EL (cell line): ENCODE measurements around the gene SPRR3.

Source experiments
- DNase-seq: peaks from one replicate; pipeline ENCODE4 v3.0.0-alpha.2; 2016

The SPRR3 gene

GRCh38 chr1:153001382-153001781 is at the start of gene SPRR3:
SPRR3 (plus strand) TSS chr1:153001749; CDS start chr1:153003021, 1,272 bp downstream.
- DNase-seq: no peak

GRCh38 chr1:152953761-152954160 is 47.8 kb upstream of the SPRR3 start:
- DNase-seq: no peak

GRCh38 chr1:152954436-152954835 is 47.1 kb upstream of the SPRR3 start:
- DNase-seq: no peak

DNA sequence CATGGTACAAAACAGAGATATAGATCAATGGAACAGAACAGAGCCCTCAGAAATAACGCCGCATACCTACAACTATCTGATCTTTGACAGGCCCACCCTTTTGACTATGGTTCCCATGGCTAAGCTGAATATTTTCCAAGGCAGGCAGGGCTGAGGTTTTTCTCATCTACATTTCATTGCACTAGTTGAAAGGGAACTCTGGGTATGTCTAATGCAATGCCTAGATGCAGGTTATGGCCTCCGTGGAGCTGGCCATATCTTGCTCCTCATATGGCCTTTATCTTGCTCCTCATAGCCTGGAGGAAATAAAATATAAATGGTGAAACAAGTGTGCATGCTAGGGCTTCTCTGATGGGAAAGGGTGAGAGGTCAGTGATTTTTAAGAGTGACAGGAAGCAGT is 44.0 kb upstream of the SPRR3 start:
- no peak for DNase-seq

DNA sequence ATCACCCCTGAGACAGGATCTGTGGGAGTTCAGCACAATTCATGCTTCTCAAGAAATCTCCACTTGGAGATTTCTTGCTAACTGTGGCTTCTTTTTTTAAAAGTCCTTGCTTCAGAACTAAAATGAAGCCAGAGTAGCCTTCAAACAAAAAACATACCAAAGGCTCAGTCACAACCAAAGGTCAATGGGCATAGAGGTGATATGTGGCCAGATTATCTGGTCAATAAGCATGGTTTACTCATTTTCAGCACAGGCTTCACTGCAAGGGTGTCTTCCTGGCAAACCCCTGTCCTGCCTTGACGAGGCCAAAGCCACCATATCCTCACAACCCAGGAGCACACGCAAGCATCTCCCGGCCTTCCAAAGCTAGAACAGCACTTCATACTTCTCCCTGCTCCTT is 42.3 kb upstream of the SPRR3 start:
- DNase-seq: no peak

DNA sequence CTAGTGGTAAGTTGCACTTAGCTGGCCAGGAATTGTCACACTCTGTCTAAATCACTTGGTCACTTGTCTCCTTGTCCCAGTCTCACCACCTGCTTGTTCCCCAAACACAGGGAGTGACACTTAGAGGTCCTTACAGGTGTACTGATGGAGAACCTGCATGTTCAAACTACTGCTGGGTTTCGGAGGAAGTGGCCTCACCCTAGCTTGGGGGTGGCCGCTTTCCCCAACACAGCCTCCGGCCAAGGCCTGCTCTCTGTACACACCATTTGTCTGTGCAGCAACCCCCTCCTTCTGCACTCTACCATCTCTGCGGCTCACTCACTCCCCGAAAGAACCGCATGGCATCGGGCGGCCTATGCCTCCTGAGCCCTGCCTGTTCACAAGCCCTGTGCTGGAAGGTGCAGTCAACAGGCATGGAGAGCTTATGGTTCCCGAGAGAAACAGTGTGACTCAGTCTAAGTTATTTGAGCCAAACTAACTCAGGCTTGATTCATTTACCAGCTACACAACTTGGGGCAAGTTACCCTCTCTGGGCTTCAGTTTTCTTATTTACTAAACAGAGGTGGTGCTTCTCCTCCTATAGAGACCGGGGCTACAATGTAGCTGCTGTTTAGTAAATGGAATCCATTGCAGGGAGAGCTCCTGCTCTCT is 41.6 kb upstream of the SPRR3 start:
- no peak for DNase-seq

- no peak for DNase-seq
Measured at GRCh38 chr1:152960452-152961044, 41.0 kb upstream of the SPRR3 start.

- DNase-seq: no peak
Measured at GRCh38 chr1:152961226-152961891, 40.2 kb upstream of the SPRR3 start.

GRCh38 chr1:152962876-152963415 is 38.6 kb upstream of the SPRR3 start:
- no peak for DNase-seq

- DNase-seq: no peak
Measured at GRCh38 chr1:152964536-152964935, 37.0 kb upstream of the SPRR3 start.

GRCh38 chr1:152965853-152966252 is 35.7 kb upstream of the SPRR3 start:
- no peak for DNase-seq

DNA sequence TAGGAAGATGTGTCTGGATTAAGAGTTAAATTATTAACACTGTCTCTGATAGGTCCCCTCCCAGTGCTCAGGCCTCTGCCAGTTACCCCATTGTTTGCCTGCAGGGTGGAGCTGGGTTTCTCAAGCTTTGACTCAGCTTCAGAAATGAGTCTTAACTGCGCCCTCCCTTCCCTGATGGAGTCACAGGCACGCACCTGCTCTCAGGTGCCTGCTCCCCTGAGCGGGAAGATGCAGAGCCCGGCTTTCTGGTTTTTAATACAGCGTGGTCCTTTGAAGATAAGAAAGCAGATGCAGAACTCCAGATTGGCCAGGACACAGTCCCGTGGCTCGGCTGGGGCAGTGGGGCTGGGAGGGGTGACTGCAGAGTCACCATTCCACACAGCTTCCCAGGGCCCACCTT is 34.3 kb upstream of the SPRR3 start:
- DNase-seq: no peak

DNA sequence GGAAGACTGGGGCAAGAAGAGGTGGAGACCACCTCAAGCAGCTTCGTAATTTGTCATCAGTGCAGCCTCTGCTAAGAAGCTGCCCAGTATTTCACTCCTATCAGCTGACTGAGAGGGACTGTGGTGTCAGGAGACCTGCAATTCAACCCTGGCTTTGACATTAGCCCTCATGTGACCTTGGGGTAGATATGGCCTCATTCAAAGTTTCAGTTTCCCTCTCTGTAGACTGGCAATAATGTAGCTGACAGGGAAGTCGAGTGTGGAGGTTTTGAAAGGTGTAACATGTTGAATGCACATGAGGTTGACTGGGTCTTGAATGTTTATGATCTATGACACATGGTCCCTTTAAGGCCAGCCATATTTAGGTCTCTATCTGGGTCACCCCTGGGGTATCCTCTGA is 33.3 kb upstream of the SPRR3 start:
- no peak for DNase-seq

DNA sequence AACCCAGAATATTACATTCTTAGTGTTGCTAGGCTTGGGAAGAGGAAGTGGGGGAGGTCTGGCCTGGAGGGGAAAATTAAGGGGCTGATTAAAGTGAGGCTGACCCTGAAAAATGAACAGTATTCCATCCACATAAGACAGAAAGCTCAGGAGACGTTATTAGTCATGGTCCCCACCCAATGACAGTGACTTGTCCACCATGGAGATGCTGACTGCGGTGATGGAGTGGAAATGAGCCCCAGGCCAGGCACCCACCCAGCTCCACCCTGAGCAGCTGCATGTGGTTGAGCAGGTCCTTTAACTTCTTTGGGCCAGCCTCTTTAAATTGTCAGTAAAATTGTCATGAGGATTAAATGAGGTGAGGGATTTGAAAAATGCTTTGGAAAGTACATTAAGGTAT is 32.5 kb upstream of the SPRR3 start:
- DNase-seq: no peak

DNA sequence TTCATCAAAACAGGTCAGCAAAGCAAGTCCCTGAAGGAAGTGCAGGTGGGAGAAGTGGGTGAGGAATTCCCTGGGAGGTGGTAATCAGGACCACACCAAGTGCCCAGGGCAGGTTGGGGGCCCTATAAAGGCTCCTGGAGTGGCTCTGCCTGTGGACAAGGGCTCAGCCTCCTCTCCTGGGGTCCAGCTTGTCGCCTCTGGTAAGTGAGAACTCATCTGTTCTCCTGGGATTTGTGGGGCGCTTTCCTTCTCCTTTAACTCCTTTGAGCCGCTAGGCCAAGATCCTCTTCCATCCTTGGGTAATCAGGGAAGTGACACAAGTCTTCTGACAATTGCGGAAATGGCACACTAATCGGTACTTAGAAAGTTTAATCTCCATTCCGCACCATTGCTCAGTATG is 31.1 kb upstream of the SPRR3 start, which contains the start of gene SPRR4:
SPRR4 (plus strand) TSS at position 154 of the 400 bp plus-strand sequence. CDS start 1,243 bp downstream, outside the sequence.
- no peak for DNase-seq

DNA sequence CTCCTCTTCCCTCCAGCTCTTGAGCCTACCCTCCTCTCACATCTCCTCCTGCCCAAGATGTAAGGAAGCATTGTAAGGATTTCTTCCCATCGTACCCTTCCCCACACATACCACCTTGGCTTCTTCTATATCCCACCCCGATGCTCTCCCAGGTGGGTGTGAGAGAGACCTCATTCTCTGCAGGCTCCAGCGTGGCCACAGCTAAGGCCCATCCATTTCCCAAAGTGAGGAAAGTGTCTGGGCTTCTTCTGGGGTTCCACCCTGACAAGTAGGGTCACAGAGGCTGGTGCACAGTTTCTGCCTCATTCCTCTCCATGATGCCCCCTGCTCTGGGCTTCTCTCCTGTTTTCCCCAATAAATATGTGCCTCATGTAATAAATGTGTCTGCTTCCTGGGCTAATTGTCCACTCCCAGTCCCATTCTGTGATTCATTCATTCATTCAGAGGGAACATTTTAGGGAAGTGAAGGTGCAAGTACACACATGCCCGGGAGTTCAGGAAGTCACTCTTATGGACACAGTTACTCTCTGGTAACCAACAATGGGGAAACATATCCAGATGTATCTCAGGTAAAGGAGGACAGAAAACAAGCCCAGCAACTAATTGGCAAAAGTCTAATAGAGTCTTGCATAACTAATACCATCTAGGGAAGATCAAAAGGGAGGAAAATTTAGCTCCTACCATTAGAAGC is 29.2 kb upstream of the SPRR3 start:
- DNase-seq: no peak

DNA sequence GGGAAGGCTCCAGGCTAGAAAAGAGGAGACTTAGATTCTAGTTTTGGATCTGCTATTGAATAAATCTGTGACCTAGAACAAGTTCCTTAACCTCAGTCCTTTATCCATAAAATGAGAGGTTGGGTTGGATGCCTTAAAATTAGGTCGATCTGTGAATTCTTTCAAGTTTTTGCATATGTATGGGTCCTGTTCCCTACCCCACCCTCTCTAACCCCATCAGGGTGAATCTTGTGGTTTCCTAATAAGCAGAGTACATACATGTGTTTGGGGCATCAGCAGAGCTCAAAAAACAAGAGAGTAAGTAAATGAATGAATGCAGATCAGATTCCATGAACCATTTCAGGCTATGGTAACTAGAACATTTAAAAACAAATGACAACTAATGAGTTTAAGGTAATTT is 24.9 kb upstream of the SPRR3 start:
- DNase-seq: no peak

DNA sequence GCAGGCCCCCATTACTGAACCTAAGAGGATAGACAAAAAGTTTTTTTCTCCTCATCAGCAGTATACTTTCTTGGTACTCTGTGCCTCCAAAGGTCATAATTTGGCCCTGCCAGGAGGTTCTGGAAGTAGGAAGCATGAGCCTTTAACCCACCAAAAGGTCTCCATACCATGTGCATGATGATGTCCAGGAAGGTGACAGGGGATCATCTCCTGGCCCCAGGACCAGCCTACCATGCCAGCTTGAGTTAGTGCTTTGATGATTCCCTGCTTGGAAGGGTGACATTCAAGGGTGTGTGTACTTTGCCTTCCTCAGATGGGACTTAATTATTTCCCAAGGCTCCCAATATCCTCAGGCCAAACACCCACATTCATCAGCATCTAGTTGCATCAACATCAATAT is 23.9 kb upstream of the SPRR3 start:
- DNase-seq: no peak

GRCh38 chr1:152980676-152981075 is 20.9 kb upstream of the SPRR3 start:
- DNase-seq: no peak

- DNase-seq: no peak
Measured at GRCh38 chr1:152981146-152981871, 20.2 kb upstream of the SPRR3 start.

GRCh38 chr1:152982076-152982475 is 19.5 kb upstream of the SPRR3 start:
- DNase-seq: no peak

- no peak for DNase-seq
Measured at GRCh38 chr1:152983234-152983633, 18.3 kb upstream of the SPRR3 start.

GRCh38 chr1:152983743-152984142 is 17.8 kb upstream of the SPRR3 start, which contains the start of gene SPRR1A:
SPRR1A (plus strand) TSS chr1:152984081; CDS start chr1:152985231, 1,150 bp downstream.
- no peak for DNase-seq
